Dendritic cell treated with granulocyte-macrophage colony-stimulating factor and Interleukin-4, amounts not matched to agents 40 ng/mL and 50 ng/mL, for 4 days (primary cell): ENCODE measurements around the gene HJV.

Experiments
- H3K27ac Mint-ChIP-seq: one replicate; pipeline ENCODE4 v1.8.0; 2022; ENCODE audit warnings: mild to moderate bottlenecking, mixed read lengths
- H3K27me3 Mint-ChIP-seq: one replicate; pipeline ENCODE4 v1.8.0; 2022; ENCODE audit warnings: mild to moderate bottlenecking, mixed read lengths
- H3K36me3 Mint-ChIP-seq: one replicate; pipeline ENCODE4 v1.8.0; 2022; ENCODE audit warnings: low read depth, mixed read lengths
- H3K4me1 Mint-ChIP-seq: one replicate; pipeline ENCODE4 v1.8.0; 2022; ENCODE audit warnings: low read depth, mixed read lengths
- H3K4me3 Mint-ChIP-seq: one replicate; pipeline ENCODE4 v1.8.0; 2022; ENCODE audit warnings: mild to moderate bottlenecking, moderate library complexity, mixed read lengths
- H3K9me3 Mint-ChIP-seq: one replicate; pipeline ENCODE4 v1.8.0; 2022; ENCODE audit warnings: mixed read lengths
- intact Hi-C: fragments of 100-400 bp; cut with micrococcal nuclease; formaldehyde crosslinking; loops from one replicate; pipeline ENCODE4 v1.15.0; 2022

The HJV gene

GRCh38 chr1:145980457-145980994 lies 41.0 kb downstream of the HJV start:
- H3K4me1 Mint-ChIP-seq: peaks cover 12% of the 10 kb centered on the region
- peaks cover 20% of the 10 kb centered on the region for H3K36me3 Mint-ChIP-seq
- H3K9me3 Mint-ChIP-seq: no peaks in the 10 kb centered on the region
- no peak overlapping the region for H3K27ac Mint-ChIP-seq
- intact Hi-C loops: no loop called here
- H3K4me3 Mint-ChIP-seq: no peak overlapping the region
- no peaks in the 10 kb centered on the region for H3K27me3 Mint-ChIP-seq

- H3K27me3 Mint-ChIP-seq: no peaks in the 10 kb centered on the region
- peaks cover 6% of the 10 kb centered on the region for H3K4me1 Mint-ChIP-seq
- H3K27ac Mint-ChIP-seq: no peak overlapping the region
- intact Hi-C loops: loop anchor here (1.0 kb wide), 1 partner anchor 16 kb away; the partner anchor contains the start of gene TXNIP
- H3K9me3 Mint-ChIP-seq: no peaks in the 10 kb centered on the region
- peaks cover 26% of the 10 kb centered on the region for H3K36me3 Mint-ChIP-seq
- H3K4me3 Mint-ChIP-seq: no peak overlapping the region
Observed at GRCh38 chr1:145979746-145980456, 41.6 kb downstream of the HJV start.

- Mint-ChIP-seq H3K4me3 (no peak overlapping the region), H3K27ac (no peak overlapping the region), H3K4me1 (no peaks in the 10 kb centered on the region), H3K27me3 (no peaks in the 10 kb centered on the region), H3K9me3 (no peaks in the 10 kb centered on the region), H3K36me3 (peaks cover 30% of the 10 kb centered on the region)
- intact Hi-C loops: loop anchor here (1.0 kb wide), 1 partner anchor 17 kb away; the partner anchor contains the start of gene TXNIP
Observed at GRCh38 chr1:145978854-145979745, 42.4 kb downstream of the HJV start.

GRCh38 chr1:145978471-145978853 lies 43.1 kb downstream of the HJV start:
- intact Hi-C loops: no loop called here
- H3K4me1 Mint-ChIP-seq: no peaks in the 10 kb centered on the region
- H3K9me3 Mint-ChIP-seq: no peaks in the 10 kb centered on the region
- no peak overlapping the region for H3K4me3 Mint-ChIP-seq
- H3K36me3 Mint-ChIP-seq: peaks cover 30% of the 10 kb centered on the region
- no peaks in the 10 kb centered on the region for H3K27me3 Mint-ChIP-seq
- no peak overlapping the region for H3K27ac Mint-ChIP-seq

- Mint-ChIP-seq H3K27ac (no peak overlapping the region), H3K4me3 (no peak overlapping the region), H3K36me3 (peaks cover 30% of the 10 kb centered on the region), H3K9me3 (no peaks in the 10 kb centered on the region), H3K4me1 (peaks cover under 1% of the 10 kb centered on the region), H3K27me3 (no peaks in the 10 kb centered on the region)
- intact Hi-C loops: loop anchor here (1.0 kb wide), 2 partner anchors 30 to 36 kb away; no protein-coding TSS in a partner anchor
Observed at GRCh38 chr1:145977486-145978470, 43.8 kb downstream of the HJV start.

- no peak overlapping the region for H3K4me3 Mint-ChIP-seq
- no peaks in the 10 kb centered on the region for H3K27me3 Mint-ChIP-seq
- intact Hi-C loops: loop anchor here (1.0 kb wide), 2 partner anchors 30 to 36 kb away; no protein-coding TSS in a partner anchor
- no peaks in the 10 kb centered on the region for H3K9me3 Mint-ChIP-seq
- H3K27ac Mint-ChIP-seq: no peak overlapping the region
- peaks cover 30% of the 10 kb centered on the region for H3K36me3 Mint-ChIP-seq
- H3K4me1 Mint-ChIP-seq: peaks cover 5% of the 10 kb centered on the region
Observed at GRCh38 chr1:145977016-145977415, 44.5 kb downstream of the HJV start.

- H3K27ac Mint-ChIP-seq: peak overlapping the region; percentile 10
- intact Hi-C loops: no loop called here
- H3K9me3 Mint-ChIP-seq: no peaks in the 10 kb centered on the region
Observed at GRCh38 chr1:145975216-145975615, 46.3 kb downstream of the HJV start.

GRCh38 chr1:145974721-145975120 lies 46.8 kb downstream of the HJV start:
- H3K4me1 Mint-ChIP-seq: peaks cover 5% of the 10 kb centered on the region
- H3K27ac Mint-ChIP-seq: peak overlapping the region; percentile 10
- peaks cover 30% of the 10 kb centered on the region for H3K36me3 Mint-ChIP-seq
- no peaks in the 10 kb centered on the region for H3K9me3 Mint-ChIP-seq
- no peaks in the 10 kb centered on the region for H3K27me3 Mint-ChIP-seq
- intact Hi-C loops: no loop called here
- no peak overlapping the region for H3K4me3 Mint-ChIP-seq

More at GRCh38 chr1:145975216-145975615, 46.3 kb downstream of the HJV start:
- Mint-ChIP-seq H3K27me3 (no peaks in the 10 kb centered on the region), H3K36me3 (peaks cover 30% of the 10 kb centered on the region), H3K4me3 (no peak overlapping the region), H3K4me1 (peaks cover 5% of the 10 kb centered on the region)

- Mint-ChIP-seq H3K4me1 (peaks cover 5% of the 10 kb centered on the region), H3K4me3 (no peak overlapping the region), H3K9me3 (no peaks in the 10 kb centered on the region), H3K27ac (no peak overlapping the region), H3K27me3 (no peaks in the 10 kb centered on the region), H3K36me3 (peaks cover 28% of the 10 kb centered on the region)
- intact Hi-C loops: no loop called here
Observed at GRCh38 chr1:145972580-145972979, 49.0 kb downstream of the HJV start.
